A204.1 (cell line): ENCODE measurements around the gene DOCK2.
"Not testable (repeated sequence)": the region's sequence is repeated elsewhere in the genome, so short reads cannot be mapped to it uniquely, and the experiment has no call there.

Source experiments
- FAIRE-seq: peaks from 2 replicates; lab custom pipeline; 2012; peaks lifted over from hg19 to GRCh38; lab: Jason Lieb, UNC

DOCK2 gene

GRCh38 chr5:170067574-170068170 lies 430.6 kb downstream of the DOCK2 start:
- FAIRE-seq, result no peak

DNA sequence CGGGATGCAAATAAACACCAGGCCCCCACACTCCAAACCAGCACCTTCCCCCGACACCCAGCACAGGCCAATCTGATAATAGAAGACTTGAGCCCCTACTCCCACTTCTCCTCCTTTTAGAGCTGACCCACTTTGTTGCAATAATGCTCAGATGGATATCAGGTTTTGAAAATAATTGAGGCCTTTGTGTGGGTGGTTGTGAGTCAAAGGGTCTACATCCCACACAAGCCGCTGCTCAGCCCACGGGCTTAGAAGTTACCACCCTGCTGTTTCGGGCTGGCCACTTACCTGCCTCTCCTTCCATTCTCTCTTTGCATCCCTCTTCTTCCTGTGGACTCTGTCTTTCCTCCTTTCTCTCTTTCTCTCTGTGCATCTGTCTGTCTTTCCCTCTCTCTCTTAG lies 432.4 kb downstream of the DOCK2 start:
- FAIRE-seq, result no peak

DNA sequence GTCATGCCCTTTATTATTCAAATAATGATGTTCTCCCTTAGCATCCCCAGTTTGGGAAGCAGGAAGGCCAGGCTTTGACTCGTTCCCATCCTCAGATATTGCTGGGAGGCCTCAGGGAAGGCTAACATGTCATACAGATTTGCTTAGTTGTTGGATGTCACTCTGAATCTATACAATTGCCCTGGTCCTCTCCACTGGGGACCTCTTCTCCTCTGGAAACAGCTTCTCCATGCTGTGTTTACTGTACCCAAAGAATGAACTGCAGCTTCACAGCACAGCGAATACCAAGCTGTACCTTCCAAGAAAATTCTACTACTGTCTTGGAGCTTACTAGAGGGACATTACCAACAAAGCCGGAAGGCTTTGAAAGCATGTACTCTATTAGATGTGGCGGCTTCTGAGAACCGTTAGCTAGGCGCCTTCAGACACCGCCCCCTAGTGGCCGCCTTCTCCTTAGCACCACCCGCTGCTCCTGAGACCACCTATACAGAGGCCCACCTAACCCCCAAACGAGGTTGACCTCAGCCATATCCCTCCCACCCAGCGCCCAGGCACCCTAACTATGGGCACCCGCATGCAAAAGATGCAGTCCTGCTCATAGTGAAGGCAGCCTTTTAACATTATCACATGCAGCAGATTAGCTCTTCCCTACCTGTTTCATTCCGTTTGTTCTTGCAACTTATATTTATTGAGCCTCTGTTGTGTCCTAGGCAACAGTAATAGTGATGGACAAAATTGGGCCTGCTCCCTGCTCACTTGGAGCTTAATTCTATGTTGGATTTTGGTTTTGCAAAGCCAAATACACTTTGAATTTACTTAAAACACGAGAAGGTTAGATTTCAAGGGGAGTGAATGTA lies 433.7 kb downstream of the DOCK2 start:
- no peak for FAIRE-seq

DNA sequence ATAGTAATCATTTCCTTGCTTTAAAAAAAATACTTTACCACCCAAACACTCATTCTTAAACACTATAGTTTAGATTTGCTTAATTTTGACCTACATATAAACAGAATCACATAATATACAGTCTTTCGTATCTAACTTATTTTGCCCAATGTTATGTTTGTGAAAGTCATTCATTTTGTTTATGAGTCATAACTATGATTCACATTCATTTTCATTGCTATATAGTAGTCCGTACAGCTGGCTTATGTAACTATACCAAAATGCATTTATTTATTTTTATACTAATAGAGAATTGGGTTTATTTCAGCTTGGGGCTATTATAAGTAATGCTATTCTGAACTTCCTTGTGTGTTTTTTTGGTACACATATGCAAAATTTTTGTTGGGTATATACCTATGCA lies 434.7 kb downstream of the DOCK2 start:
- FAIRE-seq, result no peak

GRCh38 chr5:170075696-170076095 lies 438.6 kb downstream of the DOCK2 start:
- FAIRE-seq, result no peak

- FAIRE-seq, result no peak
Observed at GRCh38 chr5:170076211-170076610, 439.1 kb downstream of the DOCK2 start.

- no peak for FAIRE-seq
Observed at GRCh38 chr5:170076739-170077138, 439.7 kb downstream of the DOCK2 start.

DNA sequence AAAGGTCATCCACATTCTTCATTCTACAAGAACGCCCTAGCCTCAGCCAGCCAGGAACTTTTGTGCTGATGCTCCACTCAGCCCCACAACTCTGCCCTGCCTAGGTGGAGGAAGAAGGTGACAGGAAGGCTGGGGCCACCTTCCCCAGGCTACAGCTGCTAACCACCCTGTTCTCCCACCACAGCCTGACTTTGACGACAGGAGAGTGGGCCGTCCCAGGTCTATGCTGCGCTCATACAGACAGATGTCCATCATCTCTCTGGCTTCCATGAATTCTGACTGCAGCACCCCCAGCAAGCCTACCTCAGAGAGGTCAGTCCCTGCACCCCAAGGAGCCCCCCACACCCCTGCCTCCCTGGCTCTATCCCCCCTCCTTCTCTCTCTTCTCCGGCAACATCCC lies 440.5 kb downstream of the DOCK2 start:
- FAIRE-seq, result no peak

- FAIRE-seq, result no peak
Observed at GRCh38 chr5:170078458-170078857, 441.4 kb downstream of the DOCK2 start.

DNA sequence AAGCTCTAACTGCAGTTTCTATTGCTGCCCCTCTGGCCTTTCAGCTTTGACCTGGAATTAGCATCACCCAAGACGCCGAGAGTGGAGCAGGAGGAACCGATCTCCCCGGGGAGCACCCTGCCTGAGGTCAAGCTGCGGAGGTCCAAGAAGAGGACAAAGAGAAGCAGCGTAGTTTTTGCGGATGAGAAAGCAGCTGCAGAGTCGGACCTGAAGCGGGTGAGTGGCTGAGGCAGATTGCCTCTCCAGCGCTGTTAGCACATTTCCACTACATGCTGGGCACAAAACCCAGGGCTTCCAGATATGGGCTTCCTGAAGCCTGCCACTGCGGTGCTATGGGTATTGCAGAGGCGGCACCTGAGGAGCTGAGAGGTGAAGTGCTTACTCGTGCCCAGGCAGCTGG lies 441.9 kb downstream of the DOCK2 start:
- FAIRE-seq, result no peak

- no peak for FAIRE-seq
Observed at GRCh38 chr5:170080217-170080616, 443.1 kb downstream of the DOCK2 start.

DNA sequence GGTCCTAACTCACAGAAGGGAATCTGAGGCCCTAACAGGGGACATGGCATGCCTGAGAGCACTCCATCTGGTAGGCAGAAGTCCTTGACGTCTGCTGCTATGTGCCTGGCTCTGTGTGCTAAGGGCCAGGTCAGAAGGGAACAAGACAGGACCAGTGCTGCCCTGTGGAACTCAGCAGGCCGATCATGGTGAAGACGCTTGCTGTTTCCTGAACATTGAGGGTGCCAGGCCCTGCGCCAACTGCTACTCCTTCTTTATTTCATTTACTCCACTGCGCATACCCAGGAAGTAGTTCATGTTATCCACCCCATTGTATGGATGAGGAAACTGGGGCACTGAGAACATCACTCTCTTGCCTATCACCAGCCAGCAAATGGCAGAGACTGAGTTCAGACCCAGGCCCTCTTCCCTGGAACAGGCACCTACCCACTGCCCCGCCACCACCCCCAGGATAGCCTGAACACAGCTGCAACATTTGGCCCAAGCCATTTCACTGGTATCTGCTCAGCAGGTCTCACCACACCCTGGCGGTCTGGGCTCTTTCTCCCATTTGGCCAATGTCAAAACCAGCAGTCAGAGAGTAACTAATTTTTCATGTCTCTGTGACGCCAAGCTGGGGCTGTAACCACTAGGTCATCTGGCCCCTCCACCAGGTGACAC lies 443.8 kb downstream of the DOCK2 start:
- FAIRE-seq, result no peak

DNA sequence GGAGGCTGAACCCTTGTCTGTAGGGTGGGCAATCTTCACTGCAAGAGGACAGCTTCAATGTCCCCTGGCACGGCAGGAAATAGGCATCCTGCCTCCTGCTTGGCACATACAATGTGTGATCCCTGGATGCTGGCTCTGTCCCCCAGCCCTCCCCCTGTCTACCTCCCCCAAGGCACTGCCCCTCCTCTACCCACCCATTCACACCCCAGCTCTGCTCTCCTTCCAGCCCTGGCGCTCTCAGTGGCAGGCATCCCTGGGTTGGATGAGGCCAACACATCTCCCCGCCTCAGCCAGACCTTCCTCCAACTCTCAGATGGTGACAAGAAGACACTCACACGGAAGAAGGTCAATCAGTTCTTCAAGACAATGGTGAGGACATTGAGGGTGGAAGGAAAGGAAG lies 444.5 kb downstream of the DOCK2 start:
- FAIRE-seq, result no peak

DNA sequence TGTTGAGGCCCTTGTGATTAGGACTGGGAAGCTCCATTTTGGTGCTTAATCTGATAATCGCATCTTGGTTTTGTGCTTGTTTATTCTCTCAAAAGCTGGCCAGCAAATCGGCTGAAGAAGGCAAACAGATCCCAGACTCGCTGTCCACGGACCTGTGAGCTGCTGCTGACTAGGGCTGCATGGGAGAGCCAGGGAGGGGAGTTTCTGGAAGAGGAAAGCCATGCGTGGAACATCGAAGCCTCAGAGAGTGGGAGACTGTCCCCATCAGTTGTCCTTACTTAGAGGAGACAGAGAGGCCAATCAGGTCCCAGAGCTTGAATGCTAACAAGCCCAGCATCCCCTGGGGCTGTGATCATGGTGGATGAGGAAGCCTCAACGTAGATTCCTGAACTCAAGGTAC lies 445.6 kb downstream of the DOCK2 start:
- no peak for FAIRE-seq

- FAIRE-seq, result no peak
Observed at GRCh38 chr5:170087168-170087817, 450.2 kb downstream of the DOCK2 start.

GRCh38 chr5:170092455-170093101 lies 455.5 kb downstream of the DOCK2 start:
- no peak for FAIRE-seq

DNA sequence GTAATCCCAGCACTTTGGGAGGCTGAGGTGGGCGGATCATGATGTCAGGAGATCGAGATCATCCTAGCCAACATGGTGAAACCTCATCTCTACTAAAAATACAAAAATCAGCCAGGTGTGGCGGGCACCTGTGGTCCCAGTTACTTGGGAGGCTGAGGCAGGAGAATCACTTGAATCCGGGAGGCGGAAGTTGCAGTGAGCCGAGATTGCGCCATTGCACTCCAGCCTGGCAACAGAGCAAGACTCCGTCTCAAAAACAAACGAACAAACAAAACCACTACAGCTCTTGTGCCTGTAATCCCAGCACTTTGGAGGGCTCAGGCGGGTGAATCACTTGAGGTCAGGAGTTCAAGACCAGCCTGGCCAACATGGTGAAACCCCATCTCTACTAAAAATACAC lies 457.3 kb downstream of the DOCK2 start:
- not testable (repeated sequence) for FAIRE-seq

DNA sequence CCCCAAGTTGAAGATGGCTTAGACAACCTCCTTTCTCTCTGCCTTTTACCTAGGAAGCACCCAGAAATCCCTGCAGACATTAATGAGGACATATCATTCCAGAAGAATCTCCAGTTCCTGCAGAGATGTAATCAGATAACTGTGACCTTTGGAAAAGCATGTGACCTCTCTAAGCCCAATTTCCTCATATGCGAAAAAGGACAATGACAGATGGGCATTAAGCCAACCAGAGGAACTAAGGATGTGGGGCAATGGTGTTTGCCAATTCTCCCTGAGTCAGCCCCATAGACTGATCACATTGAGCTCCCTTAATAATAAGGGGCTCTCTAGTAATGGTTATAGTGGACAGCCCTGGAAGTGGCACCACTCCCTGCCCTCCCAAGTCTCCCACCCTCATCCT lies 458.6 kb downstream of the DOCK2 start:
- no peak for FAIRE-seq

DNA sequence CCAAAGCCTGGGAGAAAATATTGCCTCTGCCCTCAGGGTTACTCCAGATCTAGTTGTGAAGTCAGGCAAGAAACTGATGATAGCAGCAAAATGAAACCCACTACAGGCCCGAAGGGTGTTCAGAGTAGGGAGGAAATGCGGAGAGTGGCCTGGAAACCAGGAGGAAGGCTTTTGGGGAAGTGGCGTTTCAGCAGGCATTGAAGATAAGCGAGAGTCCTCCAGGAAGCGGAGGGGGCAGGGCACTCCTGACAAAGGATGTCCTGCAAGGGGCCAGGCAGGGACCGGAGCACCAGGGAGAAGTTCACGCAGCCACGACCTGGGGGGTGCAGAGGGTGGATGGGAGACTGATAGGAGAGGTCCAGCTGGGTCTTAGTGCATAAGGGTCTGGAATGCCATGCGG lies 460.9 kb downstream of the DOCK2 start:
- FAIRE-seq, result no peak

- FAIRE-seq, result no peak
Observed at GRCh38 chr5:170100066-170100943, 463.2 kb downstream of the DOCK2 start.

DNA sequence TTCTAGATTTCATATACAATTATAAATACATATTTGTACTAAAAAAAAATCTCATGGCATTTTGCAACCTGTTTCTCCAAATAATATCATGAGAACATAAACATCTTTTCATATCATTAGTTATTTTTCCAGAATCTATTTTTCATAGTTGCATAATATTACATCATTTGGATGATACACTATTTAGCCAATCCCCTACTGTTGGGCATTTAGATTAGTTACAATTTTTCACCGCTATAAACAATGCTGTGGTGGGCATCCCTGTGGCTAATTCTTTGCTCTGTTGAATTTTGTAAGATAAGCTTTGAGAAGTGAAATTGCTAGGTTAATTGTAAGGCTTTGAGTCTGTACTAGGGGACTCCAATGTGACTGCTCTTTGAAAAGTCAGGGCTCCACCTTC lies 466.4 kb downstream of the DOCK2 start:
- no peak for FAIRE-seq
